T-helper 2 cell treated with Interferon-gamma antibody and Interleukin-4, amounts not matched to agents 5 μg/mL and 100 μg/mL, for 36 hours (primary cell): ENCODE results near the gene UBR2.
A peak's percentile ranks its signal among the peaks of the same experiment; 100 is the strongest.
"Not testable (repeated sequence)": the region's sequence is repeated elsewhere in the genome, so short reads cannot be mapped to it uniquely, and the experiment has no call there.

Source experiments
- DNase-seq: peaks from one replicate; pipeline ENCODE4 v3.0.0; 2021; ENCODE audit warnings: low spot score
- H3K27ac Mint-ChIP-seq: one replicate; pipeline ENCODE4 v1.8.0; 2021; ENCODE audit warnings: mild to moderate bottlenecking, mixed read lengths
- H3K27me3 Mint-ChIP-seq: one replicate; pipeline ENCODE4 v1.8.0; 2021; ENCODE audit warnings: low read depth, mixed read lengths
- H3K36me3 Mint-ChIP-seq: one replicate; pipeline ENCODE4 v1.8.0; 2021; ENCODE audit warnings: low read depth, mixed read lengths
- H3K4me1 Mint-ChIP-seq: one replicate; pipeline ENCODE4 v1.8.0; 2021; ENCODE audit warnings: low read depth, mixed read lengths
- H3K4me3 Mint-ChIP-seq: one replicate; pipeline ENCODE4 v1.8.0; 2022; ENCODE audit warnings: mild to moderate bottlenecking, moderate library complexity, mixed read lengths
- H3K9me3 Mint-ChIP-seq: one replicate; pipeline ENCODE4 v1.8.0; 2021; ENCODE audit warnings: mixed read lengths

UBR2 gene

DNA sequence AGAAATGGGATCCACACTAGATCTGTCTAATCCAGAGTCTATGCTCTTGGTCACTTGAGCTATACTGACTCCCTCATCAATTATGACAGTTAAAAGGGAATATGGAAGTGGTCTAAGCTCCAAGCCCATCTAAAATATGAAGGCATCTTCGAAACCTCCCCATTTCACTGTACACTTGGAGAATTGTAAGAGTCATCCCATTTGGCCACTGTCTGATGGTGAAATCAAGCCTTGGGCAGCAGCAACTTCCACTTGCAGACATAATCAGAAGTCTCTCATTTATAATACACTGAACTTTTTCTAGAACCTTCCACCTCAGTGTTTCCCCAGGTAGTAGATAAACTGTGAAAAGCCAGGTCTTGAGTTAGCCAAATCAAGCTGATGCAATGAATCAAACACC lies 26.3 kb upstream of the UBR2 start:
- Mint-ChIP-seq H3K4me1 (no peaks in the 10 kb centered on the region), H3K4me3 (no peak overlapping the region), H3K27ac (no peak overlapping the region), H3K27me3 (peaks cover 21% of the 10 kb centered on the region), H3K9me3 (no peaks in the 10 kb centered on the region), H3K36me3 (no peaks in the 10 kb centered on the region)
- no peak for DNase-seq

DNA sequence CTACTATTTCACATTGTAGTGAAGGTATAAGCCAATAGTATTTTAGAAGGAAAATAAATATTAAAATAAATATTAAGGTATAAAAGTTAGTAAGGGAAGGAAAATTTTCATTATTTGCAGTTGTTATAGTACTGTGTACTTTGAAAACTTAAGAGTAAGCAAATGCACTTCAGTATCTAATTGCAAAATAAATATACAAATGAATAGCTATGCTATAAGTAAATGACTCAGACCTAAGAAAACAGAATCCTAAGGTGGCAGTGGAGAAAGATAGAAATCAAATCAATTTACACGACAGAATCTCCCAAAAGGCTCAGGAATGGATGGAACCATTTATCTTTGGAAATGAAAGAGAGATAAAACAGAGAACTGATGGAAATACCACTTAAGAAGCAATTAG lies 24.7 kb upstream of the UBR2 start:
- Mint-ChIP-seq H3K9me3 (no peaks in the 10 kb centered on the region), H3K27ac (no peak overlapping the region), H3K4me1 (no peaks in the 10 kb centered on the region), H3K27me3 (peaks cover 21% of the 10 kb centered on the region), H3K36me3 (no peaks in the 10 kb centered on the region), H3K4me3 (no peak overlapping the region)
- no peak for DNase-seq

DNA sequence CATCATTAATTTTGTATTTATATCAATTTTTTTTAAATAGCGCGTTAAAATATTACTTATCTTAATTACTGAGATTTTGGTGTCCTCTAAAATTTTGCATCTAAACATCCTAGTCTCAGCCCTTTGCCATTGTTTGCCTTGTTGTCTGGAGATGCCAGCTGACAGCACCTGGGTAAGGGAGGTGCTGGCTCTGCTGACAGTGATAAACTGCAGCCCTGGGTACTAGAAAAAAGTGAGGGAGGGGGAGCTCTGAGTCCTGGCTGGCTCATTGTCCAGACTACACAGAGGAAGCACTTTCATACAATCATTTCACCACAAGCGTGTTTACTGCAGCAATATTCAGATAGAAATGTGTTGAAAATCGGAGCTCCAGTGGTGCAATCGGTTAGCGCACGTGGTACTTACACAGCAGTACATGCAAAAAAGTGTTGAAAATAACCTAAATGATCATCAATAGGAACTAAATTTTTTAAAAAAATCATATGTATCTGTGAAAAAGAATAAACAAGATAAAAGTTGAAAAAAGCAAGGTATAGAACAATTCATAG lies 18.5 kb upstream of the UBR2 start:
- Mint-ChIP-seq H3K4me1 (peaks cover 13% of the 10 kb centered on the region), H3K9me3 (no peaks in the 10 kb centered on the region), H3K27me3 (peaks cover 19% of the 10 kb centered on the region), H3K36me3 (no peaks in the 10 kb centered on the region), H3K27ac (no peak overlapping the region), H3K4me3 (no peak overlapping the region)
- no peak for DNase-seq

DNA sequence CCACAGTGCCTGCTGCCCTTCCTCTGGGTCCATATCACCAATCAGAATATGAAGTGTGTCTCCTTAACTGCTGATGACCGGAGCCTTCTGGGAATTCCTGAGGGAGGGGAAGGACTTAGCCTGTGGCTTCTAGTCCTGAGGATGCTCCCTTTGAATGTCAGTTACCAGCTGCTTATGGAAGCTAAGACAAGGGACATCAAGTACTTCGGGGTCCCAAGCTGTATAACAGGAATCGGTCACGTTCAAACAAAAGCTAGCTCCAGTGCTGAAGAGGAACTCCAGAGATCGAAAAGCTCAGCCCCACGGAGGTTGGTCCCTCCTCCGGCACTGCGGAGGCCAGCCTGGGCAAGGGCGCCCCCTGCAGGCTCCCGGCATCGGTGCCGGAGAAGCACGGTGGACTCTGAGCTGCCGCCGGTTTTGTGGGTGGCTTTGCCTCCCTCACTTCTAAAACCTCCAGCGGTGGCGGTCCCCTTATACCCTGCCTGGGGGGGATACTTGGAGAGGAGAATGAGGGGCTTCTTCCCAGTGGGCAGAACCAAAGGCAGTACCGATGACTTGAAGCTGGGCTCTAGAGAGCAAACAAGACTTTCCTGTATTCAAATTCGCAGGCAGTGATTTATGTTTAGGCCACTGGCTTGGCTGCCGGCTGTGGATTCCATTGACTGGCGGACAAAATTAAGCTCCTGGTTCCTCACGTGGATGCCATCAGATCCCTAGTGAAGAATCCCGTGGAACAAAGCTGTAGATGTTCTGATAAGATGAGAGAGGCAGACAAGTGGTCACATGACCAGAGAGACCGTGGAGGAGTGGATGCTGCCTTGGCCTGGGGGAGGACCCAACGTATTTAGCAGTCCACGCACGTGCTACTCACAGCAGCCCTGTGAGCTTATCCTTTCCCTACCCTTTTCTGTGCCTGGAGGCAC lies 16.2 kb upstream of the UBR2 start:
- no peak overlapping the region for H3K27ac Mint-ChIP-seq
- DNase-seq, result peak; percentile 80
- H3K36me3 Mint-ChIP-seq, result no peaks in the 10 kb centered on the region

DNA sequence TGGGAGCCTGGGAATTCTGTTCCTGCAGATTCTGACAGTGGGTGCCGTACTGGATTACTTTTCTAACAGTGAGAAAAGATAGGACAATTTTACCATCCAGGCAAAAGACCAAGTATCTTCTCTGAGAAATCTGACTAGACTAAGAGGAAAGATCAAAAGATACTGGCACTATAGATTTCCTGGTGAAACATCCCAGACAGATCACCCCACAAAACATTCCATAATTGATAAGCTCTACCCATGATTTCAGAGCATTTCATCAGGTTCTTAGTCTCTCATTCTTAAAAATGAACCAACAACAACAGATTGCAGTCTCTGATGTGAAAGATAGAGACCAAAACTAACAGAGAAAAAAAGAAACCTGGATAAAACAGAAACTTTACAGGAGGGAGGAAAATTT lies 13.6 kb upstream of the UBR2 start:
- no peaks in the 10 kb centered on the region for H3K9me3 Mint-ChIP-seq
- no peak overlapping the region for H3K27ac Mint-ChIP-seq
- peaks cover 2% of the 10 kb centered on the region for H3K36me3 Mint-ChIP-seq
- H3K4me1 Mint-ChIP-seq, result peaks cover 13% of the 10 kb centered on the region
- DNase-seq, result no peak
- peaks cover 8% of the 10 kb centered on the region for H3K27me3 Mint-ChIP-seq
- H3K4me3 Mint-ChIP-seq, result no peak overlapping the region

More for the DNA sequence above, 16.2 kb upstream of the UBR2 start:
- Mint-ChIP-seq H3K9me3 (no peaks in the 10 kb centered on the region), H3K4me3 (peak overlapping the region; percentile 75), H3K27me3 (peaks cover 8% of the 10 kb centered on the region), H3K4me1 (peaks cover 13% of the 10 kb centered on the region)

DNA sequence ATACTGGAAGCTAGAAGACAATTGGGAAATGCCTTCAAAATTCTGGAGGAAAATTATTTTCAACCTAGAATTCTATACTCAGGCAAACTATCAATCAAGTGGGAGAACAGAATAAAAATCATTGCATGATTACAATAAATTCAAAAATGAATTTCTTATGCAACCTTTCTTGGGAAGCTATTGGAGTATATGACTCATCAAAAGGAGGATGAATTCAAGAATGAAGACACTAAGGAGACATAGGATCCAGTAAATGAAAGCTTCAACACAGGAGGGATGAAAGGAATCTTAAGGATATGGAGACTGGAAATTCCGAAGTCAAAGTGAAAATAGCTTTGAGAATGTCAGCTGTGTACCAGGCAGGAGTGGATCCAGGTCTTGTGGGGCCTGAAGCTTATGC lies 12.6 kb upstream of the UBR2 start:
- H3K27ac Mint-ChIP-seq, result no peak overlapping the region
- peaks cover 8% of the 10 kb centered on the region for H3K27me3 Mint-ChIP-seq
- no peaks in the 10 kb centered on the region for H3K9me3 Mint-ChIP-seq
- peaks cover 2% of the 10 kb centered on the region for H3K36me3 Mint-ChIP-seq
- peaks cover 17% of the 10 kb centered on the region for H3K4me1 Mint-ChIP-seq
- DNase-seq, result no peak
- no peak overlapping the region for H3K4me3 Mint-ChIP-seq

DNA sequence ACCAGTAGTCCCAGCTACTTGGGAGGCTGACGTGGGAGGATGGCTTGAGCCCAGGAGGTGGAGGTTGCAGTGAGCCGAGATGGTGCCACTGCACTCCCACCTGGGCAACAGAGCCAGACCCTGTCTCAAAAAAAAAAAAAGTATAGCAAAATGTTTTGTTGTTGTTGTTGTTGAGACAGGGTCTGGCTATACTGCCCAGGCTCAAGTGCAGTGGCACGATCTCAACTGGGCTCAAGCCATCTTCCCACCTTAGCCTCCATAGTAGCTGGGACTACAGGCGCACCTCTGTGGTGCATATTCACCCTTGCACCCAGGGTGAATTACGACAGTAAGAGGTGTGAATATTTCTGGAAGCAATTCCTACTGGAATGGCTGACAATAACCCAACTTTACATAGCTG lies 11.4 kb upstream of the UBR2 start:
- H3K4me1 Mint-ChIP-seq, result peaks cover 17% of the 10 kb centered on the region
- no peaks in the 10 kb centered on the region for H3K9me3 Mint-ChIP-seq
- no peak overlapping the region for H3K4me3 Mint-ChIP-seq
- H3K27me3 Mint-ChIP-seq, result peaks cover 8% of the 10 kb centered on the region
- no peak for DNase-seq
- no peak overlapping the region for H3K27ac Mint-ChIP-seq
- peaks cover 2% of the 10 kb centered on the region for H3K36me3 Mint-ChIP-seq

DNA sequence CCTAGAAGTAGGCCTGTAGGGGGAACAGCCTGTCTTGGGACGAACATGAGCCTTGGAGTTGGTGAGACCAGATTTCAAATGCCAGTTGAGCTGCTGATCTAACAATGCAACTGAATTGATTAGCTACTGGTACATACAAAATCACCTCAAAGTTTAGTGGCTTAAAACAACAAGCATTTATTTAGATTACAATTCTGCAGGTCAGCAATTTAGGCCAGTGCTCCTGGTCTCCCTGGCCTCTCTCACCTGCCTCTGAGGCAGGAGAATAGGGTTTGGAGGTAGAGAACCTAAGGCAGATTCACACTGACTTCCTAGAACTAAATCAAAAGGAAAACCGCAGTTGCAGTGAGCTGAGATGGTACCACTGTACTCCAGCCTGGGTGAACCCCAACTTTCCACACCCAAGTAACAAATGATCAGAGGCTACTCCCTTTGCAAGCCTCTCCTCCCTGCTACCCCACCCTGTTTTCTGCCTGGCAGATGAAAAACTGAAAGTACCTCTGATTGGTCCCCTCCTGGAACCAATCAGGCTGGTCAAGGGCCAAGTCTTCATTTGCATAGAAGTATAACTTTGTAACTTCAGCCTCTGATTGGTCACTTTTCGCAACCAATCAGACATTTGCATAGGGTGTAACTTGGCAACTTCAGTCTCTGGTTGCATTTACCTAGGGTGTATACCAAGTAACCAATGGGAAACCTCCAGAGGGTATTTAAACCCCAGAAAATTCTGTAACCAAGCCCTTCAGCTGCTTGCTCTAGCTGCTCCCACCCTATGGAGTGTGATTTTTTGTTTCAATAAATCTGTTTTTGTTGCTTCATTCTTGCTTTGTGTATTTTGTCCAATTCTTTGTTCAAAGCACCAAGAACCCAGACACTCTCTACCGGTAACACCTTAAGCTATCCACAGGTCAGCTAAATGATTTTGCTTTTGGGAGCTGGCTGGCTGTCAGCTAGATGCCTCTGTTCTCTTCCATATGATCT lies 8.1 kb upstream of the UBR2 start:
- no peaks in the 10 kb centered on the region for H3K9me3 Mint-ChIP-seq
- no peak for DNase-seq
- H3K27ac Mint-ChIP-seq, result peak overlapping the region; percentile 35
- peaks cover 5% of the 10 kb centered on the region for H3K4me1 Mint-ChIP-seq
- H3K27me3 Mint-ChIP-seq, result peaks cover 7% of the 10 kb centered on the region
- peak overlapping the region; percentile 21 for H3K4me3 Mint-ChIP-seq
- peaks cover 2% of the 10 kb centered on the region for H3K36me3 Mint-ChIP-seq

DNA sequence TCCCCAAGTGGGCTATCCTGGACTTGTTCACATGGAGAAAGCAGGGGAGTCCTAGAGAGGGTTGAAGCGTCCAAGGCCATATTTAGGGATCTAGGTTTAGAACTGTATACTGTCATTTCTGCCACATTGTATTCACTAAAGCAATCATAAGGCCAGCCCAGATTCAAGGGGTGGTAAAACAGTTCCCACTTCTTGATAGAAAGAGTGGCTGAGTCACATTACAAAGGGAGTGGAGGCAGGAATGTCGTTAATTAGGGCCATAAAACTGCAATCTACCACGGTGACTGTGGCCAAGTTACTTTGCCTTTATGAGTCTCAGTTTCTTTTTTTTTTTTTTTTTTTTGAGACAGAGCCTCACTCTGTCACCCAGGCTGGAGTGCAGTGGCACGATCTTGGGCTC lies 7.4 kb upstream of the UBR2 start:
- DNase-seq, result no peak
- H3K4me1 Mint-ChIP-seq, result peaks cover 5% of the 10 kb centered on the region
- H3K9me3 Mint-ChIP-seq, result no peaks in the 10 kb centered on the region
- H3K36me3 Mint-ChIP-seq, result peaks cover 2% of the 10 kb centered on the region
- H3K27ac Mint-ChIP-seq, result no peak overlapping the region
- peaks cover 7% of the 10 kb centered on the region for H3K27me3 Mint-ChIP-seq
- H3K4me3 Mint-ChIP-seq, result no peak overlapping the region

DNA sequence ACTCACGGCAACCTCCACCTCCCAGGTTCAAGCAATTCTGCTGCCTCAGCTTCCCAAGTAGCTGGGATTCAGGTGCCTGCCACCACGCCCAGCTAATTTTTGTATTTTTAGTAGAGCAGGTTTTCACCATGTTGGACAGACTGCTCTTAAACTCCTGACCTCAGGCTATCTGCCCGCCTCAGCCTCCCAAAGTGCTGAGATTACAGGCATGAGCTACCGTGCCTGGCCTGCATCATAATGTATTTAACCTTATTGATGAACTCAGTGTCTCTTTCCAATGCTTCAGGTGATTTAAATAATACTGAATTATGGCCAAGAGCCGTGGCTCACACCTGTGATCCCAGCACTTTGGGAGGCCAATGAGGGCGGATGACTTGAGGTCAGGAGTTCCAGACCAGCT lies 4.6 kb upstream of the UBR2 start:
- H3K27me3 Mint-ChIP-seq, H3K27ac Mint-ChIP-seq, DNase-seq, H3K36me3 Mint-ChIP-seq, H3K4me3 Mint-ChIP-seq, H3K9me3 Mint-ChIP-seq: not testable (repeated sequence)
- H3K4me1 Mint-ChIP-seq, result peaks cover 11% of the 10 kb centered on the region

DNA sequence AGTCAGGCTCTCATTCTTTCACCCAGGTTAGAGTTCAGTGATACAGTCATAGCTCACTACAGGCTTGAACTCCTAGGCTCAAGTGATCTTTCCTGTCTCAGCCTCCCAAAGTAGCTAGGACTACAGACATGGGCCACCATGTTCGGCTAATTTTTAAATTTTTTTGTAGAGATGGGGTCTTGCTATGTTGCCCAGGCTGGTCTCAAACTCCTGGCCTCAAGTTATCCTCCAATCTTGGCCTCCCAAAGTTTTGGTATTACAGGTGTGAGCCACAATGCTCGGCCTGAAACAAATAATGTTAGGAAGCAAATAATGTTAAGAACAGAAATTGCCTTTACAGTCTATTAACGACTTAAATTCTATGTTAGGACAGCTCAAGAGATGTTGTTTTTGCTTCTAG lies 1.8 kb upstream of the UBR2 start:
- Mint-ChIP-seq H3K4me1 (peaks cover 22% of the 10 kb centered on the region), H3K4me3 (no peak overlapping the region)

DNA sequence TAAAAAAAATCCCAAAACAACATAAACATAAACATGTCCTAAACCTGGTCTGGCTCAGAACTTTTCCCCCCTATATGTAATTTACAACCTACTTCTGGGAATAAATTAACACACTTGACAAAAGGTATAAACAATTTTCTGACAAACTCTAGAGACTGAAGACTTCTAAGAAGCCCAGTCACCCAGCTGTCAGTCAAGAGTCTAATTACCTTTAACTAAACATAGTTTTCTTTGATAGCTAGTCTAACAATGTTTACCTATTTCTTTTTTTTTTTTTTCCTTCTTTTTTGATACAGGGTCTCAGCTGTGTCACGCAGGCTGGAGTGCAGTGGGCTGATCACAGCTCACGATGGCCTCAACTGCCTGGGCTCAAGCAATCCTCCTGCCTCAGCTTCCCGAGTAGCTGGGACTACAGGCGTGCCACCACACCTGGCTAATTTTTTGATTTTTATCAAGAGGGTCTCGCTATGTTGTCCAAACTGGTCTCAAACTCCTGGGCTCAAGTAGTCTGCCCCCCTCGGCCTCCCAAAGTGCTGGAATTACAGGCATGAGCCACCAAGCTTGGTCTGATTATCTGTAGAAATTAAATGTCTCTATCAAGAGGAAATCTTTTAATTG lies 932 bp upstream of the UBR2 start:
- H3K27ac Mint-ChIP-seq, result no peak overlapping the region
- H3K9me3 Mint-ChIP-seq, result no peaks in the 10 kb centered on the region
- peaks cover 5% of the 10 kb centered on the region for H3K27me3 Mint-ChIP-seq
- peaks cover 26% of the 10 kb centered on the region for H3K4me1 Mint-ChIP-seq
- DNase-seq, result no peak
- peak overlapping the region; percentile 96 for H3K4me3 Mint-ChIP-seq
- peaks cover 12% of the 10 kb centered on the region for H3K36me3 Mint-ChIP-seq

More for the DNA sequence above, 1.8 kb upstream of the UBR2 start:
- no peak for DNase-seq
- Mint-ChIP-seq H3K36me3 (peaks cover 9% of the 10 kb centered on the region), H3K27ac (no peak overlapping the region), H3K9me3 (no peaks in the 10 kb centered on the region), H3K27me3 (peaks cover 5% of the 10 kb centered on the region)

DNA sequence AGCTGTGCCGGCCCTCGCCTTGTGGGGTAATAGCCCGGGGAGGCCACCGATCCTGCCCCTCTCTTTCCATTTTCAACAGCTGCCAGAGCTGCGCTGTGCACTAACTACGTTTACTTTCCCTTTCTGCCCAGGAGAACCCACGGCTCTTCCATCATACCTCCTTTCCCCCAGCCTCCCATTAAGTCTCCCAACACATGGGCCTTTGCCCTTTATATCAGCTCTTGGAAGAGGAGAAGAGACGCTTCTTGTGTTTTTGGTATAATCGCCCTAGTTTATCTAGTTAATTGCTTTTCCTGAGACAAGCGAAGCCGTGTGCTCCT lies 637 bp downstream of the UBR2 start:
- Mint-ChIP-seq H3K27ac (peak overlapping the region; percentile 92), H3K4me3 (peak overlapping the region; percentile 96), H3K27me3 (peaks cover 3% of the 10 kb centered on the region), H3K9me3 (no peaks in the 10 kb centered on the region), H3K4me1 (peaks cover 34% of the 10 kb centered on the region), H3K36me3 (peaks cover 23% of the 10 kb centered on the region)
- DNase-seq, result no peak
